GM12872 (cell line): Measurements from ENCODE around the gene SIRPB2.

Source experiments
- CTCF ChIP-seq: IDR thresholded peaks from 3 replicates; pipeline ENCODE4 v1.5.1; 2011; ENCODE audit warnings: low read depth, mild to moderate bottlenecking, low read length, moderate library complexity; ENCODE audit not compliant: insufficient read depth

SIRPB2 gene

GRCh38 chr20:1462001-1462400, 29.2 kb downstream of the SIRPB2 start:
- no peak for TF ChIP-seq CTCF

GRCh38 chr20:1460275-1460674, 30.9 kb downstream of the SIRPB2 start:
- no peak for TF ChIP-seq CTCF

GRCh38 chr20:1457992-1458391, 33.2 kb downstream of the SIRPB2 start:
- TF ChIP-seq CTCF, result no peak

GRCh38 chr20:1456300-1456699, 34.9 kb downstream of the SIRPB2 start:
- TF ChIP-seq CTCF, result no peak

GRCh38 chr20:1450926-1451491, 40.2 kb downstream of the SIRPB2 start:
- no peak for TF ChIP-seq CTCF

GRCh38 chr20:1449370-1449769, 41.9 kb downstream of the SIRPB2 start:
- TF ChIP-seq CTCF, result no peak

GRCh38 chr20:1448081-1448620, 43.1 kb downstream of the SIRPB2 start:
- TF ChIP-seq CTCF, result no peak
